Breast epithelium (tissue), 4 donors: ENCODE measurements around the gene CTIF. TPM values are rescaled to one million over a fixed set of nuclear protein-coding genes. Genes with fewer than 3 reads are reported as not detected.

ENCODE experiments used
- DNase-seq, 2 donors: peaks; one replicate each; pipeline ENCODE4 v3.0.0-alpha.2; 2019; ENCODE audit warnings: low spot score in 2 of 2
- H3K27ac ChIP-seq, 2 donors: fragments of 200-600 bp; sonication (generic) in 1 of 2; one replicate each; pipeline ENCODE4 v1.5.1; 2016 to 2019; ENCODE audit warnings: mild to moderate bottlenecking in 1 of 2
- H3K27me3 ChIP-seq, 2 donors: fragments of 200-600 bp; sonication (generic) in 1 of 2; one replicate each; pipeline versions ENCODE4 v1.5.1 to v1.6.0; 2017 to 2019; ENCODE audit warnings: control low read depth in 1 of 2, mild to moderate bottlenecking in 1 of 2
- H3K36me3 ChIP-seq: fragments of 200-600 bp; one replicate; pipeline ENCODE4 v1.5.1; 2019
- H3K4me1 ChIP-seq, 2 donors: fragments of 200-600 bp; sonication (generic); one replicate each; pipeline ENCODE4 v1.5.1; 2016 to 2019; ENCODE audit warnings: control low read depth in 1 of 2
- H3K4me3 ChIP-seq, 3 donors: fragments of 200-600 bp; sonication (generic); 1 replicate in 2 of 3; 2 replicates in 1 of 3; pipeline ENCODE4 v1.5.1; 2016 to 2019; ENCODE audit warnings: mild to moderate bottlenecking in 3 of 3, moderate library complexity in 2 of 3
- H3K9me3 ChIP-seq, 2 donors: fragments of 200-600 bp; sonication (generic) in 1 of 2; one replicate each; pipeline ENCODE4 v1.5.1; 2016 to 2019; ENCODE audit warnings: control low read depth in 1 of 2
- POLR2A ChIP-seq: fragments of 450-650 bp; IDR thresholded peaks from one replicate; pipeline ENCODE4 v1.6.1; 2016; ENCODE audit warnings: antibody characterized with exemption, mild to moderate bottlenecking, moderate library complexity
- POLR2AphosphoS5 ChIP-seq, 3 donors: sonication (generic); formaldehyde crosslinking; IDR thresholded peaks; one replicate each; pipeline ENCODE4 v1.6.1; 2017; ENCODE audit warnings: antibody characterized with exemption in 3 of 3
- intact Hi-C: fragments of 100-400 bp; cut with DNase I; formaldehyde crosslinking; loops from one replicate; pipeline ENCODE4 v1.15.1; 2023; ENCODE audit warnings: low total_unique reads
- total RNA-seq, 3 donors: library from RNA; depleted of rRNA; stranded (reverse); fragments of >200 nt; gene quantifications; one replicate each; pipeline ENCODE4 v1.1.0, GENCODE V29; 2016
- TF ChIP-seq, protein P1 (sequence below), 3 donors: fragments of 450-650 bp; IDR thresholded peaks; one replicate each; pipeline ENCODE4 v1.5.1; 2016 to 2017; ENCODE audit warnings: antibody characterized with exemption in 3 of 3, mild to moderate bottlenecking in 3 of 3, moderate library complexity in 3 of 3

Gene CTIF
- total RNA-seq, 3 donors from 2014 or later: 28.8 to 78.9 (median 32.6) TPM

DNA sequence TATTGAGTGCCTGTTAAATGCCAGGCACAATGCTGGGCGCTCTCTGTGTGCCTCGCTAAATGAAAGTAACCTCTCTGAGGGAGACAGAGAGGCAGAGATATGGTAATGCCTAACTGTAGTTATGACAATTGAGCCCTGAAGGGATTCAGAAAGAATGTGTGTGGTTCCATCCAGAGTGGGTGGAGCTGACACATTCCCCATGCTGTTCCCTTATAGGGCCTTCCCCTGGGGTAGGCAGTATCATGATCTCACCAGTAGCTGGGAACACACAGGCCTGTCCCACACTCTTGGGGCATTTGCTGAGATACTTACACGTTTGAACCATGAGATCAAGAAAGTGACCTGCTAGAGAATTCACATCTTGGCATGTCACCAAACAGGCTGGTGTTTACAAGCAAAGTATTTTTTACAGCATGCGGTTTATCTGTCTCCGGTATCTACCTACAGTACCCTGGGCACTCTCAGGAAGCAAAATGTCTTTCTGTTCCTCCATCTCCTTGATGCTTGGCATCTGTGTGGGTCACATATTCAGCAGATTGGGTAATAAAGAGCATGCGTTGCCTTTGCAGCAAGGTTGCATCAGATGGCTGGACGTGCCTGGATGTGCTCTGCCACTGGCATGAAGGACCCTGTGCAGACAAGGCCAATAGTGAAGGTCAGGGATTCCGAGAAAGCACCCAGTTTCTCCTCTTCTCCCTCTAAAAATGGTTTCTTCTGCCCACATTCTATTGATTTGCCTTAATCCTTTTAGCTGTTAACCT is 9.4 kb downstream of the CTIF start:
- H3K27me3 ChIP-seq: no peaks in the 10 kb centered on the region
- no peaks in the 10 kb centered on the region for H3K9me3 ChIP-seq
- peak overlapping the region; percentile 64 to 82 for H3K27ac ChIP-seq
- TF ChIP-seq POLR2A (no peak), POLR2AphosphoS5 (IDR thresholded peaks at IDR 0.05) (peak in 2 of 3 donors; percentile 38 to 56)
- TF ChIP-seq, protein P1, sequence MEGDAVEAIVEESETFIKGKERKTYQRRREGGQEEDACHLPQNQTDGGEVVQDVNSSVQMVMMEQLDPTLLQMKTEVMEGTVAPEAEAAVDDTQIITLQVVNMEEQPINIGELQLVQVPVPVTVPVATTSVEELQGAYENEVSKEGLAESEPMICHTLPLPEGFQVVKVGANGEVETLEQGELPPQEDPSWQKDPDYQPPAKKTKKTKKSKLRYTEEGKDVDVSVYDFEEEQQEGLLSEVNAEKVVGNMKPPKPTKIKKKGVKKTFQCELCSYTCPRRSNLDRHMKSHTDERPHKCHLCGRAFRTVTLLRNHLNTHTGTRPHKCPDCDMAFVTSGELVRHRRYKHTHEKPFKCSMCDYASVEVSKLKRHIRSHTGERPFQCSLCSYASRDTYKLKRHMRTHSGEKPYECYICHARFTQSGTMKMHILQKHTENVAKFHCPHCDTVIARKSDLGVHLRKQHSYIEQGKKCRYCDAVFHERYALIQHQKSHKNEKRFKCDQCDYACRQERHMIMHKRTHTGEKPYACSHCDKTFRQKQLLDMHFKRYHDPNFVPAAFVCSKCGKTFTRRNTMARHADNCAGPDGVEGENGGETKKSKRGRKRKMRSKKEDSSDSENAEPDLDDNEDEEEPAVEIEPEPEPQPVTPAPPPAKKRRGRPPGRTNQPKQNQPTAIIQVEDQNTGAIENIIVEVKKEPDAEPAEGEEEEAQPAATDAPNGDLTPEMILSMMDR (IDR thresholded peaks at IDR 0.05): no peak
- H3K4me3 ChIP-seq: no peak overlapping the region
- H3K4me1 ChIP-seq: peaks cover 5 to 10% of the 10 kb centered on the region in 2 donors
- peak in 1 of 2 donors; percentile 80 for DNase-seq
- intact Hi-C loops: no loop called here
- no peaks in the 10 kb centered on the region for H3K36me3 ChIP-seq

DNA sequence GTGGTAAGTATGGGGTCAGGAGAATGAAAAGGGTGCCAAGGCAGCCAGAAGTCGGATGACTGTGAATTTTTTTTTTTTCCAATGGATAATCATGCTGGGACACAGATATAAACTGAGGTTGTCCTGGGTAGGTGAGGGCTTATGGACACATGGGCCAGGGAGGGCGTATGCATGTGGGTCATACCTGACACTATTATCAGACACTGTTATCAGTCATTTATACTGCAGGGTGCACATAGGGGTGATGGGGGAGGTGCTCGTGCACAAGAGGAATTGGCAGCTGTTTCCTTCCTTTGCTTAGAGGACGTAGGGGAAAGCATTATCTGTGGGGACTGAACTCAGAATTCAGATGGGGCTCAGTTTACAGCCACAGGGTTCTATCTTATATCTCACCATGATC is 10.1 kb downstream of the CTIF start:
- H3K27me3 ChIP-seq: no peaks in the 10 kb centered on the region
- no peaks in the 10 kb centered on the region for H3K9me3 ChIP-seq
- H3K36me3 ChIP-seq: no peaks in the 10 kb centered on the region
- H3K4me1 ChIP-seq: peaks cover 5 to 10% of the 10 kb centered on the region in 2 donors
- peak overlapping the region; percentile 64 to 82 for H3K27ac ChIP-seq
- intact Hi-C loops: no loop called here
- TF ChIP-seq POLR2A: no peak
- TF ChIP-seq, protein P1 (IDR thresholded peaks at IDR 0.05): no peak
- TF ChIP-seq POLR2AphosphoS5 (IDR thresholded peaks at IDR 0.05): no peak
- no peak overlapping the region for H3K4me3 ChIP-seq
- no peak for DNase-seq

DNA sequence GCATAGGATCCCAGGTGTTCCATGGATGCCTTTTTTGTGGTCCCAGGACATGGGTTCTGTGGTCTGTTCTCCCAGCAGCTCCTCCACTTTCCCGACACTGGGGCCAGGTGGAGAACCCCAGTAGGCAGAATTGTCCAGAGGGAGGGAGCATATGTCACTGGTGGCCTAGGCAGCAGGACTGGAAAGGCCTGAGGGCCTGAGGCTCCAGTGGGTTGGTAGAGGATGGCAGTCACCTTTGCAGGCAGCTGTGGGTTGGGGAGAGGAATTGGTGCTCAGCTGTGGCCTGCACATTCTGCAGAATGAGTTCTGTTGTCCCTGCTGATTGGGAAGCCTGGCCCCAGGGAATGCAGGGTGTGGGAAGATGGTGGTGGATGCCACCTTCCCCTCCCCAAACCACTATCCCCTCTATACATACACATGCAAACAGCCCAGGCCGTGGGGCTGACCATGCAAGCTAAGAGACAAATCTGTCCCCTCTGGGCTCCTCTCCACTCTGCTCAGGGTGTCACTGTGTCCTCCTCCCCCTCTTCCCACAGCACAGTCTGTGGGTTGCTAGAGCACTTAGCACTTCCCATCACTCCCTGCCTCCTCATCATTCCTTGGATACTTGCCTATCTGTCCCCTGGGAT is 11.4 kb downstream of the CTIF start:
- TF ChIP-seq, protein P1 (IDR thresholded peaks at IDR 0.05): no peak
- TF ChIP-seq POLR2AphosphoS5 (IDR thresholded peaks at IDR 0.05): no peak
- no peak for TF ChIP-seq POLR2A
- H3K4me3 ChIP-seq: no peak overlapping the region
- H3K4me1 ChIP-seq: peaks cover 5 to 10% of the 10 kb centered on the region in 2 donors
- H3K9me3 ChIP-seq: no peaks in the 10 kb centered on the region
- DNase-seq: peak in 1 of 2 donors; percentile 10
- H3K27ac ChIP-seq: no peak overlapping the region
- intact Hi-C loops: no loop called here
- H3K36me3 ChIP-seq: no peaks in the 10 kb centered on the region
- no peaks in the 10 kb centered on the region for H3K27me3 ChIP-seq

DNA sequence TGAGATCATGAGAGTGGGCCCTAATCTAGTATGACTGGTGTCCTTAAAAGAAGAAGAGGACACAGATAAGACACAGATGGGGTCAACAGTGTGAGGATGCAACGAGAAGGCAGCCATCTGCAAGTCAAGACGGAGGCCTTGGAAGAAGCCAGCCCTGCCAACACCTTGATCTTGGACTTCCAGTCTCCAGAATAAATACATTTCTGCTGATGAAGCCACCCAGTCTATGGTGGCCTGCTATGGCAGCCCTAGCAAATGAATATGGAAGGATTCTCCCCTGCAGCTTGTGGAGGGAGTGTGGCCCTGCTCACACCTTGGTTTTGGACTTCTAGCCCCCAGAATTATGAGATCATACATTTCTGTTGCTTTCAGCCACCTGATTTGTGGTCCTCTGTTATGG is 12.3 kb downstream of the CTIF start:
- Histone ChIP-seq H3K36me3 (no peaks in the 10 kb centered on the region), H3K27me3 (no peaks in the 10 kb centered on the region), H3K27ac (no peak overlapping the region), H3K9me3 (no peaks in the 10 kb centered on the region), H3K4me1 (peaks cover 2 to 7% of the 10 kb centered on the region in 2 donors), H3K4me3 (no peak overlapping the region)
- TF ChIP-seq, protein P1 (IDR thresholded peaks at IDR 0.05): no peak
- no peak for TF ChIP-seq POLR2A
- no peak for TF ChIP-seq POLR2AphosphoS5 (IDR thresholded peaks at IDR 0.05)
- no peak for DNase-seq
- intact Hi-C loops: no loop called here

DNA sequence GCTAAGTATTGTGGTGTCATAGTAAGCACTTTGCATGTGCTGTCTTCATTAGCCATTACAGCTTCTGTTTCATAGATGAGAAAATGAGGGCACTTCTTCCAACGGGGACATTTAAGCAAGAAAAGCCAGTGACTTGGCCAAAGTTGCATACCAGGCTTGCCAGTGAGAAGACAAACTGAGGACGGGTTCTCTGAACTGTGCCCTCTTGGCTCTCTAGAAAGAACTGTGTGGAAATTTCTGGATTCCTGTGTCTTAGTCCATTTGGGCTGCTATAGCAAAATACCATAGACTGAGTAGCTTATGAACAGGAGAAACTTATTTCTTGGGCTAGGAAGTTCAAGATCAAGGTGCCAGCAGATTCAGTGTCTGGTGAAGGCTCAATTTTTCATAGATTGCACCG is 13.3 kb downstream of the CTIF start:
- DNase-seq: peak in 1 of 2 donors; percentile 2
- Histone ChIP-seq H3K4me3 (no peak overlapping the region), H3K27ac (peak overlapping the region in 1 of 2 donors; percentile 50), H3K9me3 (no peaks in the 10 kb centered on the region), H3K4me1 (peaks cover 2 to 7% of the 10 kb centered on the region in 2 donors), H3K27me3 (no peaks in the 10 kb centered on the region), H3K36me3 (no peaks in the 10 kb centered on the region)
- no peak for TF ChIP-seq POLR2A
- TF ChIP-seq, protein P1 (IDR thresholded peaks at IDR 0.05): no peak
- intact Hi-C loops: no loop called here
